GM21786 (cell line): ENCODE data around the gene TSPAN3.

ENCODE experiments used
- ATAC-seq: cut with Tn5 transposase; IDR thresholded peaks from one replicate; pipeline ENCODE4 v1.9.1; 2021; ENCODE audit not compliant: unreplicated experiment

The TSPAN3 gene

DNA sequence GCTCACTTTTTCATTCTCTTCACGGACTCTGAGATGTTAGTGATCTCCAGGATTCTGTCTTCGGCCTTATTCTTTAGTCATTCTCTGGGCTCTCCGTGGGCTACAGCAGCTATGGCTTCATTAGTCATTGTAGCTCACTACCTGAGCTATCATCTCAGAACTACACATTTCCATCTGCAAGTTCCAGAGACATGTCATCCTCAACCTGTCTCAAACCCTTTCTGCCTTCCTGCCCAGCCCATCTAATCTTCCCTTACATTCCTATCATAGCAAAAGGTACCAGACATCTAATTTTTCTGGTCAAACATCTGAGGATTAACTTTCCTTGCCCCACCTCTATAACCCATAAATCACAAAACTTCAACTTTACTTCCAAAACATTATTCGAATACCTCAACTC lies 13.2 kb downstream of the TSPAN3 start:
- ATAC-seq = no peak

DNA sequence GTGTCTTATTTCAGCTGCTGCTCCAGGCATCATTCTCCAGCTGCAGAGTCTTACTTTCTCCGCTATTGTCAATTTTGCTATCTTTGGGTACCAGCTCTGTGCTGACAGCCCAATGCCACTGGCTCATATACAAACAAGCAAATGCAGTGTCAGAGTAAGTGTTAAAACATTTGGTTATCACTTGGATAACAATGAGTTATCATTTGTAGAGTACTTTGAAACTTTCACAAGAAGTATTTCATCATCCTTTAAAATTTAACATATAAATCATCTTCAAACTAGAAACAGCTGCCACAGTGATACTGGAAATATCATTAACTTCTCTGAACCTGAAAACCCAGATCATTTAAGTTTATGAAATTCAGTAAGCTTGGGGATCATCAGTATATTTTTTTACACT lies 13.8 kb downstream of the TSPAN3 start:
- ATAC-seq = no peak

DNA sequence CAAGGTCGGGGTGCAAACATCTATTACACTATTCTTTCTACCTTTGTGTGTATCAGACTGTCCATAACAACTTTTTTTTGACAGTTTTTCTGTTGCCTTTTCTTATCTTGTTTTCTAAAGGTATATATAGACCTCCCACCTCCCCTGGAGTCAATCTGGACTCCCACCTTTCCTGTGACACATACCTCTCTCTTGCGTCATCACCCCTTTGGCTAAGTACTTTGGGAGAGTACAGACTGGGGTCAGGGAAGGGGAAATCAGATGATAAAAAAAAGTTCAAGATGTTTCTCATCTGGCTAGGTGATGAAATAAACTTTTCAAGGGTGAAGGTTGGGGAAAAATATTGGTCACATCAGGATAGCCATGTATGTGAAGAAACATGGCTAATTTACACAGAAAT lies 17.2 kb downstream of the TSPAN3 start:
- no peak for ATAC-seq

DNA sequence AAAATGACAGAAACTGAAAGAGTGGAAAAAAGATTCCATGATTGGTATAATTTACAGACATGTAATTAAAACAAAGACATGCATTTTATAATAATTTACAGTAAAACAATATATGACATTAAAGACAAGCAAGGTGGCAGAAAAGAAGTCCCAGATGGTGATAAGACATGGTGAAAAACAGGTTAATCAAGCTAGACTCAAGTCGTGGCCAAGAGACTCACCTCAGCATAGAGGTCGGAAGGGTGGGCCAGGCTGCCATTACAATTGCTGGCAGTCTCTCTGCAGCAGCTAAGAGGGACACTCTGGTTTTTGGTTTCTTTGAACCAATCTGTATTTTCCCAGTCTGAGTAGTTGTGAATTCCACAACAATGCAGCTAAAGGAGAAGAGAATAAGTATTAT lies 18.4 kb downstream of the TSPAN3 start:
- no peak for ATAC-seq

DNA sequence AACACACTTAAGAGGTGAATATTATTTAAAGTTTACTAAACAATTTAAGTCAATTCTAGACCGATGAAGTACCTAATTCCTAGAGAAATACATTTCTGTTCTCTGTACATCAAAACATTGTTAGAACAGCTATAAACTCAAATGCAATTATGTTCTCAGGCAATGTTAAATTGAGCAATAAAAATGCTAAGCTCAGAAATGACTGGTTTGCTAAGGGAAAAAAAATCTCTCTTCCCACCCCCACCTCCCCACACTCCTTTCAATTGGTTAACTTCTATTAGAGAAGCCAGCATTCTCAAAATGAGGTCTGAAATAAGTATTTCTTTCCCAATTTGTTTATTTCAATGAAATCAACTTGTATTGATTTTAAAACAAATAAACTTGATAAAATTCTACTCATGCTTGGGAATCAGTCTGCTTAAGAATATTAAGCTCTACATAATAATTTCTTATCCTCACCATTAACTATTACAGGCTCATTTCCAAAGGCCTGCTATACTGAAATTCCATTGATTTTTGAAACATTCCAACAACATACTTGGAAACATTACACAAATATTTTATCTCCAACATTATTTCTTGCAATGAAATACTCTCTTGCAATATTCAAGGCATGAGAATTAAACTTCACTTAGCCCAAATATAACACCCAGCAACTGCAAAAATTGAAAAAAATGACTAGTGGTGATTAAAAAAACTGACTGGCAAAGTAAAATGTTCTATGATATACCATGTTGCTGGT lies 22.6 kb downstream of the TSPAN3 start:
- no peak for ATAC-seq

DNA sequence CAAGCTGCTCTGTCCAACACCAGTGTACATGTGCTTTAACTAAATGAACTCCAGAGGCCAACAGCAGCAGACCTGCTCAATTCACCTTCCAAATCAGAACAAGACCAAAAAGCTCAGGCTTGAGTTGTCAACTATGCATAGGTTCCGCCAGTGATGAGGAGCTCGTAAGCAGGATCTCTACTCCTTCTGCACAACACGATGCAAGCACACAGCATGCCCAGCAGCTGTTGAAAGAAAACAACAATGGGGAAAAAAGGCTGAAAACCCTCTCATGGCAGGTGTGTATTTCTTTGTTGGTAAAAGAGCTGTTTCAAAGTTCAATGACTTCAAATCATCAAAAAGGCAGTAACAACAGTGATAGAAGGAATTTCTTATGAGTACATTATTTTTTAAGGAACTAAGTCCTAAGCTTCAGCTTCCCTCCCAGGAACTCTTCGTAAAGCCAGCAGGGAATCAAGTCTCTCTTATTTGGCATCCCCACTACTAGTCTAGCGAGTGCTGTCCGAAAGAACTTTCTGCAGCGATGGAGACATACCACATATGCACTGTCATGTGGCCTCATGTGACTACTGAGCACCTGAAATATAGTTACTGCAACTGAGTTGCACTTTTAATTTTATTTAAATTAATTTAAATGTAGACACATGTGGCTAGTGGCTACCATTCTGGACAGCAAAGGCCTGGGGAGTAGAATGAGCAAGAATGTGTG lies 24.1 kb downstream of the TSPAN3 start:
- ATAC-seq = no peak

DNA sequence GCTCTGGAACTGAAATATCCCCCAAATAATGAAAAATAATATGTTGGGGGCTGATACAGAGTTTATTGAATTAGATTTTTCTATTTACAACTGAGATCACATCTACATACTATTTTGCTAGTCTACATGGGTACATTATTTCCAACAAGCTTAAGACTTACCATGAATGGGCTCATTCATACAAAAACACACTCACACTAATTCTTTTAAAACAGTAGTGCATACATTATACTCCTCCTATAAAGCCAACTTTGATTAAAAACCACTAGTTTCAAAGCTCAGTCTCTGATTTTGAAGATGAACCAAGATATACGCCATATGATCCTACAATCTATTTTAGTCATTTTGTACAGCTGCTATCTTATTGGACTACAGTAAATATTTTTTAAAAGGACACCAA lies 24.9 kb downstream of the TSPAN3 start:
- no peak for ATAC-seq

DNA sequence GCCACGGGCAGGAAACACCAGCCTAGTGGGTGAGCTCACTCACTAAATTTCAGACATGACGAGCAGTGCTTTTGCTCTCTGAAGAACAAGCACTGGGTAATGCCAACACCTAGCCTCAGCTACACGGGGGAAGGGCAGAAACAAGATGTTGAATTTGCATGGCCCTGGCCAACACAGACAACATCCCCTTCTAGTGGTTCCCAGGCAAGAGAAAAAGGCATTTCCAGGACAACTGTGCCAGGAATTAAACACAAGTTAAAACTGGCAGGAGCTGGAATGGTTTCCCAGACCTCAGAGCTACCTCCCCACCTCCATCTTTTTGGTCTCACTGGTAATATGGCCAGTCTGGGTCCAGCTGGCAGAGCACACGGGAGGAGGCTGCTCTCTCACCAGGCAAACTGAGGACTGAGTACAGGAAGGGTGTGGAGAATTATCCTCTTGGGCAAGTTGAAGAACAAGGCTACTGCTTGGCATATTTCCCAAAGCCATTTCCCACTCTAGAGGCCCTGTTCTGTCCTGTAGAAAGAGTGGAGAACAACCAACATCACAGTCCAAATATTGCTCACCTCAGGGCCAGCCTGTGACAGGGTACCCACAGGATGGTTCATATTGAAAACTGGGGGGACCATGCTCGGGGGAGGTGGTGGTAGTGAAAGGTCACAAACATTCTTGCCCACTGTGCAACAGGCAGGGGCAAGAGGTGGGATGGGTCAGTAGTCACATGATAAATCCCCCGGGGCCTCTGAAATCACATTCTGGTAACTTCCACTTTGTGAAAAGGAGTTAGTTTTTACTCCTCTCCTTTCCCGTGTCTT lies 26.5 kb downstream of the TSPAN3 start:
- ATAC-seq = no peak

DNA sequence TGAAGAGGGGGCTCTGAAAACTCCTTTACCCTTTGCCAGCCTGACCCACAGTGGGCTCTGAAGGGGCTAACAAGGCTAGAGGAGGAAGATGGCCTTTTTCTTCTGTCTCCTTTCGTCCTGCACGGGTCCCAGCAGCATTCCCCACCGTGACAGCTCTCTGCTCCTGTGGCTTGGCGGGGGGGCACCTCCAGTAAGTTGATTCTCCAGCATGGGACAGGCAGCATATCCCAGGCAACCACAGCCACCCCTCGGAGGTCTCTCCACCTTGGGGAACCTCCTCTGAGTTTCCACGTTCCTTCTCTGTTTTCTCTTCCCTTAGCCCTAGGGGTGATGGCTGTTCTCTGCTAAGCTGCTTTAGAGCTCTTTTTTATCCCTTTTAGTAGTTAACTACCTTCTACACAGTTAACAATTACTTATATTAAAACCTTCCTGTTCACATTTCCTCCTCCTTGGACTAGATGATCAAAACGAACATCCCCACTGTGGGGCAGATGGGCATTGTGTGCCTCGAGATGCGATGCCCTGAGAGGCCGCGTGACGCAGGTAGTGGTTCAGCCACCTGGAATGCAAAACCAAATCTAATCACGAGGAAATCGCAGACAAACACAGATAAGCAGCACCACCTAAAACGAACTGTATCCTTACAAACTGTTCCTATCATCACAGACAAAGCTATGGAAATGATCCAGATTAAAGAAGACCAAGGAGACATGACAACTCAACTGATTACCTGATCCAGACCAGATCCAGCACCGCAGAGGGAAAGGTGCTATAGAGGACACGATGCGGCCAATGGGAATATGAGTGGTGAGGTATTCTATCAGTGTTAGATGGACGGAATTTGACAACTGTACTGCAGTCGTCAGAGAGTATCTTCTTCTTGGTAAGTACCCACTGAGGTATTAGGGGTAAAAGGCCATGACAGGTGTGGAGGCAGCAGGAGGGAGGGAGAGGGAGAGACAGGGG lies 27.7 kb downstream of the TSPAN3 start:
- ATAC-seq = no peak

DNA sequence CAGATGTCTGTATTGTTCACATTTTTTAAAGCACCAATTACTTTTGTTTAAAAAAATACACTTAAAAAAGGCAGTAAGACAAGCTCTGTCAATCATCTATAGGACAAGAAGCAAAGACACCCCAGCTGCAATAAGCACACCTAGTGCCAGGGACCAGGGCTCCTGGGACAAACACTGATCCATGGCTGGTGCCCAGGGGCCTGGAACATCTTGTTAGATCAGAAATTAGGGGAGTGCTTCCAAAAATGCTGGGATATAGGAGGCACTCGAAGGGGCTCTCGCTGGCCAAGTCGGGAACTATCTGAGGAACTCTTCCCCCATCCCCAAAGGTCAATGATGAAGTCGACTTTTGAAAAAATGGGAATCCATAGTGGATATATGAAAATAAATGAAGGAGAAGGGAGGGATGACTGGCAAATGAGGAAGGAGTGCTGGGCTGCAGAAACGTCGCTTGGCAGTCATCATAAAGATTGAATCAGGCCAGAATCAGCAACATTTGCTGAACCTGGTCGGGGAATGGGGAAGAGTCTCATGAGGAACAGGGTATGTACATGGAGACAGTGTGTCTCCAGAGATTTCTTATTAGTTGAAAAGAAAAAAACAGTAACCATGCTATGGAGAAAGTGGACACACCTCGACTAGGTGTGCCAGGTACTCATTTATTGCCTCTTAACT lies 28.5 kb downstream of the TSPAN3 start:
- ATAC-seq = no peak

DNA sequence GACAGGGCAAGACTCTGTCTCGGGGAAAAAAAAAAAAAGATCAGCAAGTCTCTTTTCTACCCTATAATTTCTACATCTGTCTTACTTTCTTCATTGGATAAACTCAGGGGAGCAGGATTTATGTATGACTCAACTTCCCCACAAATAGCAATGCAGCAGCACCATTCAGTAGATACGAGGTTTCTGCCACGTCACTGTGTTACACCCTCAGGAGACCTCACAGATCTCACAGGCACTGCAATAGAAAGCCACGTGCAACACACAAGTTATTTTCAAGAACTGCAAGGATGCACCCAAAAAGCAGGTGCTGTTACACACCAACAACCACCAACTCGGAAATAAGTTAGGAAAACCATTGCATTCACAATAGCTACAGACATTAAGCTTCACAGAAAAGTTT lies 30.2 kb downstream of the TSPAN3 start:
- no peak for ATAC-seq

DNA sequence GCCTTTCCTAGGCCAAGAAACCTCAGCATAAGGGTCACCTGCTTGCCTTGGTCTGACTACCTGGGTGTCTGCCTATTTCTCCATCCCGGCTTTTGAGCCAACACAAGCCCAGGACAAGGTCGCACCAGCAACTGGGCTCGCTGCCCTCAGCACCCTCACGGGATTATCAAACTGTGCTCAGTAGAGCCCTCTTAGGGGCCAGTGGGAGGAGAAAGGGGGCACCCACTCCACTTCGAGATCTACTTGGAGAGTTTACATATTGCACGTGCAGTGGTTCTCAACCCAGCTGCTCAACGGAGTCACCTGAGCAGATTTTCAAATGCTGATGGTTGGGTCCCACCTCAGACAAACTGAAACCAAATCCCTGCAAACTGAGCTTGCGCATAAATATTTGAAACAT lies 31.1 kb downstream of the TSPAN3 start:
- no peak for ATAC-seq

DNA sequence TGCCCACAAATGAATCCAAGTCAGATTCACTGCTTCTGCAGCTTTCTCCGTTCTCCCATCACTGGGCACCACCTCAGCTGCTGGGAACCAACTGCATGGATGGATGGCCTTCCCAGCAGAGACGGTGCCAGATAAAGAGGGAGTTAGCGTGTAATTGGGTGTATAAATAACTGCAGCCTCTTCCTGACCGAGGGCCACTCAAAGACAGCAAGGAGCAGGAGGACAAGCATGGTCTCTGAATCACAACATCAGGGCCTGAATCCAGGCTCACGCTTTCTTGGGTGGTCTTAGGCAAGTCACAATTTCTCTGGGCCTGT lies 31.7 kb downstream of the TSPAN3 start:
- ATAC-seq = no peak

DNA sequence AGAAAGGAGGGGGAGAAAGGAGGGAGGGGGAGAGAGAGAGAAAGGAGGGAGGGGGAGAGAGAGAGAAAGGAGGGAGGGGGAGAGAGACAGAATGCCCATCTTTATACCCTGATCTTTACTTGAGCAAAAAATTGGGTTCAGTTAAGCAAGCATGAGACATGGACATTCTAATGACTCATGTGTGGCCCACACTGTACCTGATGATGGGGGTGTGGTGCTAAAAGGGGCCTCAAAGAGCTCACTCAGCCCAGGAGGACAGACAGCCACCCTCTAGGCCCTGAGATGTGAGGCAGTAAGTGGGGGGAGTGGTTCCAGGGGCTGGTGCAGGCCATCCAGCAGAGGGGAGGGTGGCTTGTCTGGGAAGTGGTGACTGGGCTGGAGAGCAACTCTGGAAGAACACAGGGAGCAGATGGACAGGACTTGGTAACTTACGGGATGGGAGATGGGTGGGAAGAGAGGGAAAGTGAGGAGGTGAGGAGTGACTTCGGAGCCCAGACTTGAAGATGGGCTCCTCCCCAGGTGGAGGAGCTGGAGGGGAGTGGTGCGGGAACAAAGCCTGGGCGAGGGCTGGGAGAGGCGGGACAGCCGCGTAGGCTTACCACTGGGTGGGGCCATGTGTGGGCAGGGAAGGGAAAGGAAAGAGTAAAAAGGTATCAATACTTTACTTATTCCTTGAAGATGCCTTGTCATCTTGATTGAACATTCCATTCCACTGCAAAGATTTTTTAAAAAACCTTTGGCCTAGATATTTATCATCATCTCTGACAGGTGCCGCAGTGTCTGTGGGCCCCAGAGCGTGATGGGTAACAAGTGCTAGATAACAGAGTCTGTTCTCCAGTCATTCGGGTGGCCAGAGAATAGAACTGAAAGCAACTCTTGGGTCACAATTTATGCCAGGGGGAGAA lies 32.3 kb downstream of the TSPAN3 start:
- no peak for ATAC-seq

DNA sequence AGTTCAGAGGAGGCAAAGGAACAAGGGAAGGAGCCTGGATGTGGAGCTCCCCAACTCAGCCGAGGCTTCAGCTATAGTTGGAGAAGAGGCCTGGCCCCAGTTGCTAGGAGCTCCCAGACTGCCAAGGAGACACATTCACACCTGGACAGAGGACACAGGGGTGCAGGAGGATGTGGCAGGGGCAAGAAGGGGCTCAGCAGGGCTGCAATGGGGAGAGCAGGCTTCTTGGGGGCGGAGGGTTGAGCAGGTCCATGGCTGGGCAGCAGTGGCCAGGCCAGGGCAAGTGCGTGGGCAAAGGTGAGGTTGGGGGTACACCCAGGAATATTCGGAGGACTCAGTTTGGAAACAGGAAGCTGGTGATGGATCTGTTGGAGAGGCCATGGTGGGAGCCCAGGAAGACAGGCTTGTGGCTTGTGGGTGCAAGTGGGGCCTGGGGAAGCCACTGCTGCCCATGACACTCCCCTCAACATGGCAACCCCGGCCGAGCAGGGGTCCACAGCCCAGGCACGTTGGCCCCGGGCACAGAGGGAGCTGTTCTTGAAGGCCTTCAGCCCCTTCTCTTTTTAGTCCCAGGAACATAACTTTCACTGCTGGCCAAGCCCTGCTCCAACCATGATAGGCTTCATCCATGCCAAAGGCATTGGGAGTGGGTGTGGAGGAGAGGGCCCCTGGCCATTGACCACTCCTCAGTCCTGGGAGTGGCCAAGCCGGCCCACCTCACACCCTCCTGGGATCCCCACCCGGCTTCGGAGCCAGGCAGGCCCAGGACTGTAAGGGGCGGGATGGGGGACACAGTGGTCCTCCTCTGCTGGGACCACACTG lies 33.3 kb downstream of the TSPAN3 start:
- ATAC-seq = no peak

DNA sequence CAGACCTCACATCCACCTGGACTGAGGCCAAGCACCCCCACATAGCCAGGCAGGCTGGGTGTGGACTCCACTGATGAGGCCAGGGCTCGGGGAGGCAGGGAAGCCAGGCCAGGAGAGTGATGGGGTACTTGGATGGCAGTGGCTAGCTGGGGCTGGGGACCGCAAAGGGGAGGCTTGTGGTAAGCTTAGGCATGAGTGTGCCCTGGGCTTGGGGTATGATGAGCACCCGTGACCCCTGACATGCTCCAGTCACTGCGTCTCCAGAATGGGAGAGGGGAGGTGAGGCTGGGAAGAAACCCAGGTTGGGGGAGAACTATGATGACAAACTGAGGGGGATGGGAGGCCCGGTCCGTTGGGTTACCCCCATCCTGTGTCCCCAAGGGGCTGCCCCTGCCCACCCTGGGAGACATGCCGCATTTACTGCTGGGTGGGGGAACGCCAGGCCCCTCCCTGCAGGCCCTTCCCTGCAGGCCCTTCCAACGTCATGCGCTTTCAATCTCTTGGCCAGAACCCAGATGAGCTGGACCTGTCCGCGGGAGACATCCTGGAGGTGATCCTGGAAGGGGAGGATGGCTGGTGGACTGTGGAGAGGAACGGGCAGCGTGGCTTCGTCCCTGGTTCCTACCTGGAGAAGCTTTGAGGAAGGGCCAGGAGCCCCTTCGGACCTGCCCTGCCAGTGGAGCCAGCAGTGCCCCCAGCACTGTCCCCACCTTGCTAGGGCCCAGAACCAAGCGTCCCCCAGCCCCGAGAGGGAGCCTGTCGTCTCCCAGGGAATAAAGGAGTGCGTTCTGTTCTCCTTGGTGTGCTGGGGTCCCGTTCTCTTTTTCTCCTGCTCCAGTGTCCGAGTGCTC lies 34.1 kb downstream of the TSPAN3 start:
- ATAC-seq = no peak

DNA sequence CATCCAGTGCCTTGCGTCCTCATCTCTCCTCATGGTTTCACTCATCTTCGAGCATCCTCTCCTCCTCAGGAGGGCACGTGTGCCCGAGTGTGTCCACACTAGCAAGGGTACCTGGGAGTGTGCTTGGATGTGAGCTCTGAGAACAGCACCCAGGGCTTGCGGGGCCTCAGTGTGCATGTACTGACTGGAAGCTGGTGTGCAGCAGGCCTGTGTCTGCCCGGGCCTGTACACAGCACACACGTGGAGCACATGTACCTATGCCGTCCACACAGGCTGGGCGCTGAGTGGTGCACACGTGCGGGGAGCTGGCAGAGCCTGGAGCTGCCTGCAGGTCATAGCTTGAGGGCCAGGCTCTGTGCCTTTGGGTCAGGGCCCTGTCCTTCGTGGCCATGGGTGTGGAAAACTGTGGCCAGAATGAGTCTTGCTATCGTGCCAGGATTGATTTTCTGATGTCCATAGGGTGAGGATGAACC lies 34.9 kb downstream of the TSPAN3 start:
- ATAC-seq = no peak
